K562 (cell line): ENCODE results near the gene GRIN2D. TPM values are rescaled to one million over a fixed set of nuclear protein-coding genes. Genes with fewer than 3 reads are reported as not detected.

Experiments used
- DDX20 ChIP-seq: fragments of 450-650 bp; IDR thresholded peaks from 2 replicates; pipeline ENCODE4 v1.6.1; 2016; ENCODE audit warnings: missing genetic modification characterization, low read depth, mild to moderate bottlenecking, missing compliant biosample characterization, moderate library complexity
- DMBX1 ChIP-seq: fragments of 250-450 bp; sonication (Bioruptor Pico); IDR thresholded peaks from 2 replicates; pipeline ENCODE4 v1.8.0; 2022; ENCODE audit warnings: inconsistent platforms, mild to moderate bottlenecking, moderate library complexity, borderline replicate concordance
- ESRRA ChIP-seq: fragments of 450-650 bp; IDR thresholded peaks from 2 replicates; pipeline ENCODE4 v1.6.1; 2014; ENCODE audit warnings: low read depth, mild to moderate bottlenecking, moderate library complexity, borderline replicate concordance
- FOSL1 ChIP-seq: fragments of 200-800 bp; sonication (Bioruptor generic); conservative IDR thresholded peaks from 2 replicates; pipeline ENCODE4 v1.6.1; 2016; ENCODE audit warnings: missing genetic modification characterization, missing compliant biosample characterization
- HNRNPK ChIP-seq: fragments of 200-400 bp; formaldehyde crosslinking; IDR thresholded peaks from one replicate; pipeline ENCODE4 v1.6.1; 2018; ENCODE audit warnings: mild to moderate bottlenecking, low read depth, low read length; ENCODE audit not compliant: poor library complexity, severe bottlenecking
- HNRNPUL1 ChIP-seq: fragments of 200-400 bp; formaldehyde crosslinking; IDR thresholded peaks from 2 replicates; pipeline ENCODE4 v1.6.1; 2017; ENCODE audit warnings: low read length
- NR2F6 ChIP-seq: fragments of 450-650 bp; formaldehyde crosslinking; IDR thresholded peaks from 2 replicates; pipeline ENCODE4 v1.4.0; 2020; ENCODE audit warnings: mild to moderate bottlenecking
- PML ChIP-seq: IDR thresholded peaks from 2 replicates; pipeline ENCODE4 v1.6.1; 2012; ENCODE audit warnings: low read length, inconsistent platforms
- POLR3A ChIP-seq: IDR thresholded peaks from 2 replicates; pipeline ENCODE4 v1.6.1; 2011; ENCODE audit warnings: borderline replicate concordance, mild to moderate bottlenecking, moderate library complexity; ENCODE audit not compliant: insufficient read length, insufficient read depth; ENCODE audit errors: extremely low read depth
- RAD21 ChIP-seq, 2 experiments: fragments of 250-450 bp in 1 of 2; fragments of 450-650 bp in 1 of 2; sonication (Bioruptor Pico) in 1 of 2; formaldehyde crosslinking in 1 of 2; IDR thresholded peaks in 1 of 2; conservative IDR thresholded peaks in 1 of 2; 2 replicates each; pipeline versions ENCODE4 v1.4.0 to v1.8.0; 2020 to 2022; ENCODE audit warnings: mild to moderate bottlenecking in 2 of 2, moderate library complexity in 1 of 2
- SAP30 ChIP-seq: fragments of 200-600 bp; sonication (generic); IDR thresholded peaks from 2 replicates; pipeline ENCODE4 v1.6.1; 2012; ENCODE audit warnings: borderline replicate concordance, low read depth, mild to moderate bottlenecking, moderate library complexity, low read length, control low read depth, inconsistent platforms; ENCODE audit not compliant: insufficient read depth, poor library complexity, severe bottlenecking
- ZNF212 ChIP-seq: fragments of 450-650 bp; formaldehyde crosslinking; IDR thresholded peaks from 2 replicates; pipeline ENCODE4 v1.4.0; 2020; ENCODE audit warnings: mild to moderate bottlenecking
- polyA plus RNA-seq, 8 experiments: library from polyadenylated mRNA; depleted of rRNA in 4 of 8; stranded (reverse) in 5 of 8; unstranded in 3 of 8; fragments of >200 nt; fragmentation: Nextera tagmentation in 2 of 8; fragmentation: Illumina TruSeq in 1 of 8; extraction: Ambion mirVana in 2 of 8; extraction: Trizol in 1 of 8; gene quantifications; 2 replicates each; pipeline versions ENCODE4 v1.2.1 to v1.2.3, GENCODE V29; 2011 to 2014; ENCODE audit warnings: inconsistent platforms in 1 of 8, missing spikeins in 1 of 8
- total RNA-seq, 7 experiments: library from RNA; depleted of rRNA in 6 of 7; stranded (reverse); fragments of >200 nt in 6 of 7; fragmentation: Illumina TruSeq in 2 of 7; extraction: Trizol in 2 of 7; gene quantifications; 2 replicates each; pipeline versions ENCODE4 v1.2.1 to v1.2.3, GENCODE V29; 2011 to 2021; ENCODE audit warnings: low replicate concordance in 1 of 7
- TF ChIP-seq, protein P1 (sequence below): fragments of 250-450 bp; sonication (Bioruptor Pico); IDR thresholded peaks from 2 replicates; pipeline ENCODE4 v1.8.0; 2021; ENCODE audit warnings: moderate library complexity, mild to moderate bottlenecking, inconsistent platforms
- TF ChIP-seq, protein P2 (sequence below), 2 experiments: fragments of 450-650 bp; IDR thresholded peaks; 2 replicates each; pipeline ENCODE4 v1.6.1; 2016; ENCODE audit warnings: mild to moderate bottlenecking in 2 of 2, borderline replicate concordance in 1 of 2, low read depth in 1 of 2, moderate library complexity in 1 of 2
- TF ChIP-seq, protein P3 (sequence below): sonication (generic); IDR thresholded peaks from 2 replicates; pipeline ENCODE4 v1.6.1; 2016

Gene GRIN2D
- total and polyA plus RNA-seq, 9 of the 15 experiments (the other 6 are each of a cell fraction or from before 2014, with no cell fraction given): 0.32 to 31.5 (median 1.8) TPM

DNA sequence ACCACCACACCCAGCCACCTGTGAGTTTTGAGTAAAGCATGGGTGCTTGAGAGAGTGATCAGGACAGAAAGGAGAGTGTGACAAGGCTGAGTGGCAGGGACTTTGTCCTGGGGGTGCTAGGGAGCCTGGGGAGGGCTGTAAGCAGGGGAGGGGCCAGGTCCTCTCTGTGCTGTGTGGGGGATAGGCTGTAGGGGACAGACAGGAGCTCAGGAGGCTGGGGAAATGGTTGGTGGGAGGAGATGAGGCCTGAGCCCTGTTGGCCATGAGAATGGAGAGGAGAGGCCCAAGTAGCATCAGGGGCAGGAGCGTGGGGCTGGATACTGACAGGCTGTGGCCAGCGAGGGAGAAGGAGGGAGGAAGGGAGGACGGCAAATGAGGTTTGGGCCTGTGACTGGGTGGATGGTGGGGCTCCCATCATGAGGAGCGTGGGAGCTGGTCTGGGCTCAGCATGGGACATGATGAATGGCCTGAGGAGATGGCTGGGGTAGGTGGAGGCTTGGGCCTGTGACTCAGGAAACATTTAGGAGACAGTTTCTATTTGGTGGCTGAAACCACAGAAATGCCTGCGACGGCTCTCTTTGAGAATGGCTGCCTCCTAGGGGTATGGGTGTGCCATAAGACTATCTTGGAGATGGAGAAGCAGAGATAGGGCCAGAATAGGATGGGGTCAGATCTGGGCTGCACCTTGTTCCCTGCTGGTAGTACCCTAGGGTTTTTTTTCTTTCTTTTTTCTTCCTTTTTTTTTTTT is 25.0 kb downstream of the GRIN2D start (continued):
- peak; percentile 57; the same call in 1 of the 2 replicates for TF ChIP-seq ESRRA
- no peak for TF ChIP-seq HNRNPK
- TF ChIP-seq FOSL1 (tag): peak; percentile 56; the same call in 1 of the 2 replicates
- TF ChIP-seq, protein P1, sequence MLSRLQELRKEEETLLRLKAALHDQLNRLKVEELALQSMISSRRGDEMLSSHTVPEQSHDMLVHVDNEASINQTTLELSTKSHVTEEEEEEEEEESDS: no peak
- TF ChIP-seq DMBX1 (CRISPR knock-in tag): no peak
- TF ChIP-seq, protein P2, sequence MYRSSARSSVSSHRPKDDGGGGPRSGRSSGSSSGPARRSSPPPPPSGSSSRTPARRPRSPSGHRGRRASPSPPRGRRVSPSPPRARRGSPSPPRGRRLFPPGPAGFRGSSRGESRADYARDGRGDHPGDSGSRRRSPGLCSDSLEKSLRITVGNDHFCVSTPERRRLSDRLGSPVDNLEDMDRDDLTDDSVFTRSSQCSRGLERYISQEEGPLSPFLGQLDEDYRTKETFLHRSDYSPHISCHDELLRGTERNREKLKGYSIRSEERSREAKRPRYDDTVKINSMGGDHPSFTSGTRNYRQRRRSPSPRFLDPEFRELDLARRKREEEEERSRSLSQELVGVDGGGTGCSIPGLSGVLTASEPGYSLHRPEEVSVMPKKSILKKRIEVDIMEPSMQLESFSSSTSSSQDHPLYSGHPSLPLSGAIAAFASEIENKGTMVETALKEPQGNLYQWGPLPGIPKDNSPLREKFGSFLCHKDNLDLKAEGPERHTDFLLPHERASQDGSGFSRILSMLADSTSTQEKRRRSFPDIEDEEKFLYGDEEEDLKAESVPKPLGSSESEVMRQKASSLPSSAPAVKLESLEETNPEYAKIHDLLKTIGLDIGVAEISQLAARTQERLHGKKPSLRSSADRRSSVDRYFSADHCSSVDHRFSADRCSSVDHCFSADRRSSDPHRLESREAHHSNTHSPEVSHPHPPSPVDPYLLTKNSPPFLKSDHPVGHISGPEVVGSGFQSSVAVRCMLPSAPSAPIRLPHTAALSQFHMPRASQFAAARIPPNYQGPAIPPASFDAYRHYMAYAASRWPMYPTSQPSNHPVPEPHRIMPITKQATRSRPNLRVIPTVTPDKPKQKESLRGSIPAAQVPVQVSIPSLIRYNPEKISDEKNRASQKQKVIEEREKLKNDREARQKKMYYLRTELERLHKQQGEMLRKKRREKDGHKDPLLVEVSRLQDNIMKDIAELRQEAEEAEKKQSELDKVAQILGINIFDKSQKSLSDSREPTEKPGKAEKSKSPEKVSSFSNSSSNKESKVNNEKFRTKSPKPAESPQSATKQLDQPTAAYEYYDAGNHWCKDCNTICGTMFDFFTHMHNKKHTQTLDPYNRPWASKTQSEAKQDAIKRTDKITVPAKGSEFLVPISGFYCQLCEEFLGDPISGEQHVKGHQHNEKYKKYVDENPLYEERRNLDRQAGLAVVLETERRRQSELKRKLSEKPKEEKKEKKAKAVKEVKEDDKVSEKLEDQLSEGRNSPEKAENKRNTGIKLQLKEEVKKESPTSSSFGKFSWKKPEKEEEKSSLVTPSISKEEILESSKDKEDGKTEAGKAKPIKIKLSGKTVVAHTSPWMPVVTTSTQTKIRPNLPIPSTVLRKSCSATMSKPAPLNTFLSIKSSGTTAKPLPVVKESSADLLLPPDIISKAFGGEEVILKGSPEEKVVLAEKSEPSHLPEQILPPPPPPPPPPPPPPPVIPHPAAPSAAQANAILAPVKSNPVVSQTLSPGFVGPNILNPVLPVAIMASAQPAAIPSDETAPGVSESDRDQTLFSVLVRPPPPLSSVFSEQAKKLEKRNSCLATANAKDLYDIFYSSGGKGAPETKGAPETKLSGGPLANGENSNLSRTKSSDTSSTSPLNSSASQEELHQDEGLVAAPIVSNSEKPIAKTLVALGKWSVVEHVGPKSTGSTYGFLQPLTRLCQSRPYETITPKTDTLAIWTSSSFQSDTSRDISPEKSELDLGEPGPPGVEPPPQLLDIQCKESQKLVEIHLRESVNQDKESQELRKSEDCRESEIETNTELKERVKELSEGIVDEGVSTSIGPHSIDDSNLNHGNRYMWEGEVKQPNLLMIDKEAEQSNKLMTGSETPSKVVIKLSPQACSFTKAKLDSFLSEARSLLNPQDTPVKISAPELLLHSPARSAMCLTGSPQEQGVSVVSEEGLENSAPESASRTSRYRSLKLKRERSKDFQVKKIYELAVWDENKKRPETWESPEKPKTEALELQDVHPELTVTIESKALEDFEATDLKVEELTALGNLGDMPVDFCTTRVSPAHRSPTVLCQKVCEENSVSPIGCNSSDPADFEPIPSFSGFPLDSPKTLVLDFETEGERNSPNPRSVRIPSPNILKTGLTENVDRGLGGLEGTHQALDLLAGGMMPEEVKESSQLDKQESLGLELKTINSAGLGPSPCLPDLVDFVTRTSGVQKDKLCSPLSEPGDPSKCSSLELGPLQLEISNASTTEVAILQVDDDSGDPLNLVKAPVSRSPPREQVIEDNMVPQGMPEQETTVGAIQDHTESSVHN (IDR thresholded peaks at IDR 0.05; ENCODE audit: borderline replicate concordance in 1 of 2, low read depth in 1 of 2): no peak
- TF ChIP-seq POLR3A: no peak
- no peak for TF ChIP-seq HNRNPUL1
- no peak for TF ChIP-seq NR2F6 (CRISPR knock-in tag)
- TF ChIP-seq PML: no peak
- TF ChIP-seq RAD21 (CRISPR knock-in tag; conservative IDR thresholded peaks at IDR 0.05 in 1 of 2, IDR thresholded peaks at IDR 0.05 in 1 of 2): peak; percentile 37 to 49; a peak in 3 of 4 replicates
- no peak for TF ChIP-seq SAP30
- no peak for TF ChIP-seq DDX20 (tag)
- TF ChIP-seq ZNF212 (CRISPR knock-in tag): no peak
- TF ChIP-seq, protein P3, sequence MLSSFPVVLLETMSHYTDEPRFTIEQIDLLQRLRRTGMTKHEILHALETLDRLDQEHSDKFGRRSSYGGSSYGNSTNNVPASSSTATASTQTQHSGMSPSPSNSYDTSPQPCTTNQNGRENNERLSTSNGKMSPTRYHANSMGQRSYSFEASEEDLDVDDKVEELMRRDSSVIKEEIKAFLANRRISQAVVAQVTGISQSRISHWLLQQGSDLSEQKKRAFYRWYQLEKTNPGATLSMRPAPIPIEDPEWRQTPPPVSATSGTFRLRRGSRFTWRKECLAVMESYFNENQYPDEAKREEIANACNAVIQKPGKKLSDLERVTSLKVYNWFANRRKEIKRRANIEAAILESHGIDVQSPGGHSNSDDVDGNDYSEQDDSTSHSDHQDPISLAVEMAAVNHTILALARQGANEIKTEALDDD: no peak
